Urothelium cell line (cell line): ENCODE measurements around the gene PRKAR1B.
A peak's percentile ranks its signal among the peaks of the same experiment; 100 is the strongest.

ENCODE experiments used
- DNase-seq: peaks from one replicate; pipeline ENCODE4 v3.0.0; 2011; ENCODE audit warnings: low spot score, mixed read lengths
- FAIRE-seq: peaks from 2 replicates; lab custom pipeline; 2011; peaks lifted over from hg19 to GRCh38; lab: Jason Lieb, UNC

Gene PRKAR1B

DNA sequence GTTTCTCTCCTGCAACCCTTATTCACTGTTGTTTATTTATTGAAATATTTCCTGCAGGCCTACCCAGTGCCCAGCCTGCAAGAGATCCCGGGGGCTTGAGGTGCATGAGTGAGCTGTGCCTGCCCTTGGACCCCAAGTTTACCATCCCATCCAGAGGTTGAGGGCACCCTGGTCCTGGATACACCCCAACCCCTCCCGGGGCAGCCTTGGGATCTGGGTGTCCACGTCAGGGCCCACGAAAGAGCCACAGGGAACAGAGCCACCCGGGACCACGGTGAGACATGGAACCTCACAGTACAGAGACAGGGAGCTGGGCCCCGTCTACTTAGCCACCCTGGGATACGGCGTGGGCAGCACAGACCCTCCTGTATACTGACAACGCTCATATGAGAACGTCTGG is 178.7 kb downstream of the PRKAR1B start:
- no peak for DNase-seq
- FAIRE-seq = peak; percentile 58

DNA sequence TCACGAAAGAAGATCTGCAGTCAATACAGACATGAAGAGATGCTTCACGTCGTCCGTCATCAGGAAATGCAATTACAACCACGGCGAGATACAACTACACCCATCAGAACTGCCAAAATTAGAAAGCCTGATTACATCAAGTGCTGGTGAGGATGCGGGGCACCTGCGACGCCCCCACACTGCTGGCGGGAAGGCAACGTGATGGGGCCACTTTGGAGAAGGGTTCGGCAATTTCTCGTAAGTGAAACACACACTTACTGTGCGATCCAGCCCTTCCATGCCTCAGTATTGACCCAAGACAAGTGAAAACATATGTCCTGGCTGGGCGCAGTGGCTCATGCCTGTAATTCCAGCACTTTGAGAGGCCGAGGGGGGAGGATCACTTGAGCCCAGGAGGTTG is 181.6 kb downstream of the PRKAR1B start:
- no peak for DNase-seq
- no peak for FAIRE-seq

DNA sequence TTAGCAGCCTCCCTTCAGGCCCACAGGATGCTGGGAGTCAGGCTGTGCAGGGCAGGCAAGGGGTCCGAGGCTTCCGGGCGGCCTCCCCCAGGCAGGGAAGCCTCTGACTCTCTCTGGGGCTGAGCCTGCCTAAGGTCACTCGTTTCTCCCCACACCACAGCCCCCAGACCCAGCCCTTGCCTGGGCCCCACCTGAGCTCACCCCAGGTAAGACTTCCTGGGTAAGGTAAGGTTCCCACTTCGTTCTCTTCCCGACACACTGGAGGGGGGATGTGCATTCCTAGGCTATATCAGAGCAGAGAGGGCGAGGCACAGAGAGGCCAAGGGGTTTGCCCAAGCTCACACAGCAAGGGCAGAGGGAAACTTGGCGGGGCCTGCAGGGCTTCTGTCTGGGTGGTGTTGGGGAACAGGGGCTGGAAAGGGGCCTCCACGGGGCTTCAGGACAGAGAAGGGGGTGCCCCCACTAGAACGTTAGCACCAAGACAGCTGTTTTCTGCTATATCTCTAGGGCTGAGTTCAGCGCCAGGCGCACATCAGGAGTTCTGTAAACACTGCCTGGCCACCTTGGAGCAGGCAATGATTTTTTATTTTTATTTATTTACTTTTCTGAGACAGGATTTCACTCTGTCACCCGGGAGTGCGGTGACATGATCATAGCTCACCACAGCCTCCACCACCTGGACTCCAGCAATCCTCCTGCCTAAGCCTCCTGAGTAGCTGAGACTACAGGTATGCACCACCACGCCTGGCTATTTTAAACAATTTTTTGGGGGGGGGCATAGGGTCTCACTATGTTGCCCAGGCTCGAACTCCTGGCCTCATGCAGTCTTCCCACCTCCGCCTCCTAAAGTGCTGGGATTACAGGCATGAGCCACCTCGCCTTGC is 182.5 kb downstream of the PRKAR1B start:
- FAIRE-seq = no peak
- no peak for DNase-seq

DNA sequence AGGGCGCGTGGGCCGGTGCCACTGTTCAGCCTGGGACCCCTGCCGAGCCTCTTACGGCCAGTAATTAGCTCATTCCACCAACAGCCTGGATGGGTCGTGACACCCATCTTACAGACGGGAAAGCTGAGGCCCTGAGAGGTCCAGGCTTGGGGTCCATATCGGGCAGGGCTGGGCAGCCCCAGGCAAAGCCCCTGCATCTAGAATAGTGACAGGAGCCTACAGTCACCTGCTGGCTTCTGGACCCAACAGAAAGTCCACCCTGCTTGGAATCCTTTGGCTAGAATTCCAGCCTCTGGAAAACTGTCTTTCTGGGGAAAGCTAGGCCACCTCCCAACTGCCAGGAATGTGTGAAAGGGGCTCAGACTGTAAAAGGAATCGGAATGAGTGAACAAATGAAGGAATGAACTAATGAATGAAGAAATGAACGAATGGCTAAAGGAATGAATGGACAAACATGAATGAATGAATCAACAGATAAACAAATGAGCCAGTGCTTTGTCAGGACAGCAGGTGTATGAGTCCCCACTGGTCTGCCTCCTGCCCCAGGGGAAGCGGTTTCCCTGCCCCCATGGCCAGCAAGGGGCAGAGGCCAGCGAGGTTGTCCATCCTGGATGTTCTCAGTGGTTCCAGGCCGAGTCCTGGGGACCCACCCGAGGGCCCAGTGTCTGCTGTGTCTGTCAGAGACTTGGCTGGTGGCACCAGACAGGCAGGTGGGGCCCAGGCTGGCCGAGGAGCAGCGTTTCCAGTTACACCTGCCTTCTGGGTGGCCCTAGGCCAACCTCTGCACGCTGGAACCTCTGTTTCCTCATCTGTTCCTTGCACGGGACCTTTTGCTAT is 183.4 kb downstream of the PRKAR1B start:
- peak; percentile 30 for FAIRE-seq
- no peak for DNase-seq

DNA sequence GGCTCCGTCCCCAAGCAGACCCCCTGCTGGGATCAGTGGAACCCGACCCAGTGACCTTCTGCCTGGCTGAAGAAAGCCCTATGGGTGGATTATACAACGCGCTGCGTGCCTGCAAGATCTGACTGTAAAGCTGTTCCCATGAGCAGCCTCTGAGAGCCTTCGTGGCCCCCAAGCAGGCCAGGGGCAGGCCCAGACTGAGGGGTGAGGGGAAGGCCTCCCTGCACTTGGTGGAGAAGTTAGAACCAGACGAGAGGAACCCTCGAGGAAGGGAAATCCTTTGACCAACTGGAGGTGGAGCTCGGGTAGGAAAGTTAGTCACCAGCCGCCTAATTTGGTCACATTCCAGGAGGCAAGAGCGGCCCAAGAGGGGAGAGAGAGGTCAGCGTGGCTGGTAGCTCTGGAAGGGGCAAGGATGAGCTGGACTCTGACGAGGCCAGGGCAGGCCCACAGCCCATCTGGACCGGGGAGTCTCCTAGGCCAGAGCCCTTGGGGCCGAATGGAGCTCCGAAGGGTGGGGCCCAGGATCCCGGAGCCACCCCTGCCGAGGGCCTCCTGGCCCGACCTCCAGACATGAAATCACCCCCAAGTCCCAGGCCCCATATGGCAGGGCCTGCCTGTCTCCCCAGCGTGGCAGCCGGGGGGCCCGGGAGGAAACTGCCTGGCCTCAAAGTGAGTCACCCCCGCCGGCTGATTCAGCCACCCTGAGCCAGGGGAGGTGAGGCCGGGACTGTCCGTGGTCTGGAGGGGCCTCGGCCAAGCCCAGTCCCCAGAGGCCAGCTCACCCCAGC is 184.2 kb downstream of the PRKAR1B start:
- peak; percentile 82 for DNase-seq
- peak; percentile 95 for FAIRE-seq

DNA sequence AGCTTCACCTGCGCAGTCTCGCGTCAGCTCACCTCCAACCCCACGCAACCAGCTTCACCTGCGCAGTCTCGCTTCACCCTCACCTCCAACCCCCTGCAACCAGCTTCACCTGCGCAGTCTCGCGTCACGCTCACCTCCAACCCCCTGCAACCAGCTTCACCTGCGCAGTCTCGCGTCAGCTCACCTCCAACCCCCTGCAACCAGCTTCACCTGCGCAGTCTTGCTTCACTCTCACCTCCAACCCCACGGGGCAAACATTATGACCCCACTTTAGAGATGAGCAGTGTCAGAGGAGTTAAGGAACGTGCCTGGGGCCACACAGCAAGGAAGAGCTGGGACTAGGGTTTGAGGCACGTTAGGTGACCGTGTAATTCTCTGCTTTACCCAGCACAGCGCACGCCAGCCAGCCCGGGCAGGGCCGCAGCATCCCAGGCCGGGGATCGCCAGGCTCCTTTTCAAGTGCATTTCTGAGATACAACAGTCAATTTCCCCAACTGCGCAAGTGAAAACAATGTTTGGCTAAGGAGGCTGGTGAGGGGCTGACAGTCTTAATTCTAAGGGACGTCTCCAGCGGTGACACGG is 184.9 kb downstream of the PRKAR1B start:
- DNase-seq (no peak), FAIRE-seq (peak; percentile 100)

DNA sequence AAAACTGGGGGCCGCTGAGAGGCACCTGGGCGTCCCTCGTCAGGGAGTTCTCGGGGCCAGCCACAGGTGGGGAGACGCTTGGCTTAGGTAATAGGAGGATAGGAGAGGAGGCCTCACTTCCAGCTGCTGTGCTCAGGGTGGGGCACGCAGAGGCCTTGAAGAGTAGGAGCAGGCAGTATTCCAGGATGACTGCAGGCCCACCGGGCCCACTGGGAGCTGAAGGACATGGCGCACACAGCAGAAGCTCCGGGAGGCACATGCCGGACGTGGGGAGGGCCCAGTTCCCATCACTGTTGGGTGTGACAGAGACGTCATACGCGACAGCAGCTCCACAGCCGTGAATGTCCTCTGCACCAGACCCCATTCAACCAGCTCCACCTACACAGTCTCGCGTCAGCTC is 185.4 kb downstream of the PRKAR1B start:
- no peak for DNase-seq

DNA sequence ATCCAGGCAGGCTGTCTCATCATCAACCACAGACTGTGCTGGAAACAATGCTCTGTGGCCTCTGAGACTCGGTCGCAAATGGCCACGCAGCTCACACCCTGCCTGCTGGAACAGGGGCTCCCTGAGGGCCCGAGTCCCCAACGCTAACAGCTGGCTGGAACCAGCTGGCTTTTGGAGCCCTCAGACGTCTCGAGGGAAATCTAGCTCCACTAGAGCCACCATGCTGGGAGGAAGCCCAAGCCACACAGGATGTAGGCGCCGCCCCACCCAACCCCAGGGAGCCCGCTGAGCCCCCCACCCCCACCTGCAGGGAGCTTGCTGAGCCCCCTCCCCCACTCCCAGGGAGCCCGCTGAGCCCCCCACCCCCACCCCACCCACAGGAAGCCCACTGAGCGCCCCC is 186.1 kb downstream of the PRKAR1B start:
- DNase-seq (no peak), FAIRE-seq (peak; percentile 81)

More for the DNA sequence above, 185.4 kb downstream of the PRKAR1B start:
- no peak for FAIRE-seq

DNA sequence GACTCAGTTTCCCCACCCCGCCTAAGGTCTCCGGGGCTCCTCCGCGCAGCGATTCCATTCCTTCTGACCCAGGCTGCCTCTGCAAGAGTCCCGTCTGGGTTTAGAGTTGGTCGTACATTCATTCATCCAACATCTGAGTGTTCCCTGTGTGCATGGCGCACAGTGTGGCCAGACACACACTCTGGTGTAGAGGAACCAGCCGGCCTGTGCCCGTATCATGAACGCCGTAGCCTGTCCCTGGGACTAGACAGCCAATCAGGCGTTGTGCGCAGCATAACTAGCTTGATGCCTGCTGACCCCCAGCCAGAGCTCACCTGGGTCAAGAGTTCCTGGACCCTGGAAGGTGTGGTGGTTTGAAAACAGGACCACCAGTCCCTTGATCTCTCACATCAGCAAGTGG is 186.5 kb downstream of the PRKAR1B start:
- FAIRE-seq = peak; percentile 94
- DNase-seq = no peak

DNA sequence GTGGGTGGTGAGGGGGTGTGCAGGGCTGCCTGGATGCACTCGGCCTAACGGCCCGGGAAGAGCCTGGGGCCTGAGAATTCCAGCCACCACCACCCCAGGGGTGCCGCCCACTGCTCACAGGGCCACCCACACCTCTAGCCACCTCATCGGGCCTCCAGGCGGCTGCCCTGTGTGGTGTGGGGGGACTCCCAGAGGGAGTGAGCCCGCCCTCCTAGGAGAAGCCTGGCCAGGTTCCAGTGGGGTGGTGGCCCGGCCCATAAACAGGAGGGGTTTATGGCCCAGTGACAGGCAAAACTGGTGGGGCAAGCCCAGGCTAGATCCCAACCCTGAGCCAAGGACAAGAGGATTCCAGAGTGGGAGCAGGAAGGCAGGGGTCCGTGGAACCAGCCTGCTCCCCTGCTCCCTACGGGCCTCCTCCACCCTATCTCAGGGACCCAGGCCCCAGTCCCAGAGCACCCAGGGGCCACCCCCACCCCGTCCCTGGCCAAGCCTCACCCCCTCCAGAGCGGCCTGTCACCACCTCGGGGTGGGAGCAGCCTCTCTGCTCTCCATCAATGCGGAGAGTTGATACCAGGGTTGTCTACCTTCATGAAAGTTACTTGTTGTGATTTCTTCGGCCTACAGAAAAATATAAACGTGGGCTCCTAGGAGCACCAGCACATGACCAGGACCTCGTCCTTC is 187.2 kb downstream of the PRKAR1B start:
- DNase-seq = peak; percentile 98
- FAIRE-seq = peak; percentile 94

DNA sequence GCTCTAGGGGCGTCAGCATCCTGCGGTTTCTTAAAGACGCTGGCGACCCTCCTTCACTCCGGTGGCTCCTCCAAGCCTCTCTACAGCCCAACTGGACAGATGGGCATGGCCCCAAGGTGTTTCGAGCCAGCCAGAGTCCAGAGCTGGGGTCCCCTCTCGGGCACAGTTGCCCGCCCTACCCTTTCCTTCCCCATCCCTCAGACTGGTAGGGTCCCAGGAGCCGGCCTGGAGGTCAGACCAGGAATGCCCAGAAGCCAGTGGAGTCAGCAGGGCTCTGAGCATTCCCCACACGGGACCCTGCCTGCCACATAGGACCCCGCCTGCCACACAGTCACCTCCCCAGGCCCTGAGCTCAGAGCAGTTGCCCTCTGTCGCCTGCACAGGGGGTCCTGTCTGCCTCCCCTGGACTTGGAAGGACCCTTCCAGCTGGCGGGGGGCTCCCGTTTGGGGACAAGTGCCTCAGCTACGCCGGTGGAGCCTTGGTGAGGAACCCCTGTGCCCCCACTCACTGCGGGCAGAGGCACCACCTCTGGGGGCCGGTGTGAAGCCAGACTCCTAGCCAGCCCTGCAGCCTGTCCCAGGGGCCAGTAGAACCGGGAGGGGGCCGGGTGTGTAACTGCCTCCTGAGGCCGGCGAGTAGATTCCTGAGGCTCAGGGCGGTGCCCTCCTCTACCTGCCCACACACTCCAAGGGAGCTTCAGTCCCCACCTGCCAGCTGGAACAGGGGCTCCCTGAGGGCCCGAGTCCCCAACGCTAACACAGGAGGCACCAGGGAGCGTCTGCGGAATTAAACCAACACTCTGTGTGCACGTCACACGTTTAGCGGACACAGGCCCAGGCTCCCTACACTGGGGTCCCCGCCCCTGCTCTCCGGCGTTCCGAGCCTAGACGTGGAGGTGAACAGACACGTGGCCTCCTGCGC is 188.1 kb downstream of the PRKAR1B start:
- FAIRE-seq = peak; percentile 32
- DNase-seq = peak; percentile 41

DNA sequence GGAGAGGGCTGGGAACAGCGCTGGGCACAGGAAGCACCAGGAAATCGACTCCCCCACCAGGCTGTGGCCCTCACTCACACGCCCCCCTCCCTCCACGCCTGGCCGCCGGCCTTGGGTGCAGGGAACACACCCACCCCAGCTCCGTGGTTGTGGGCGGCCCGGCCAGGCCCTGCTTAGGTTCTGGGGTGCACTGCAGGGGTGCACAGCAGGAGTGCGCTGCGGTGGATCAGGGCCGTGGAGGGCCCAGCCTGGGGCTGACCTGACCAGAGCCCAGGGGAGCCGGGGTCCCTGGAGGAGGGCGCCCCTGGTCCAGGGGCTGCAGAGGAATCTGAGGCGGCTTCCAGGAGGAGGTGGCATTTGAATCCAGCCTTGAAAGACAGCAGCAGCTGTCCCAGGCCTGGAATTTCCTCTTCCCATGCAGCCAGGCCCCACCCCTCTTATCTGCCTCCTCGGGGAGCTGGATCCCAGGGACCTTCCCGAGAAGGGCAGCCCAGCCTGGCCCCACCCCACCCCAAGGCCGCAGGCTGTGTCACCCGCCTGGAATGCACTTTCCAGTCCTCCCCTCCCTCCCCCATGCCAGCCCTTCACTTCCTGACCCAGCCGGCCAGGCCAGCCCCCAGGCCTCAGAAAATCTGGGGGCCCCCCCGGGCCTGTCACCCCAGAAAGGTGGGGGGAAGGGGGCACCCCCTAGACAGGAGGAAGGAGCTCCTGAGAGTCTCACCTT is 189.0 kb downstream of the PRKAR1B start:
- FAIRE-seq (peak; percentile 95), DNase-seq (peak; percentile 97)

DNA sequence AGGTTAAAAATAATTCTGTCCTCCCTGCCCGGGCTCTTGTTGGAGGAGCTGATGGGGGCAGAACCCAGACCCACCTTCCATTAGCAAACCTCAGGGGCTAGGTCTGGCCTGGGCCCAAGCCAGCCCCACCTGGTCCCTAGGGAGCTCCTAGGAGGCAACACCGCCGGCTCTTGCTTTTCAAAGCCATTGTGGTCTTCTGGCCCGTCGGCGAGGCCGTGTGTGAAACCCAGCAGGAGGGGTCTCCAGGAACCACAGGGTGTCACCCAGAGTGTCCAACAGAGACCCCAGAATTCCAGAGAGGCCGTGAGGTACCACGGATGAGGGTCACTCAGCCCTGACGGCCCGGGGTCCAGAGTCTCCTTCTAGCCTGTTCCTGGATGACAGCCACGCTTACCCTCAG is 190.8 kb downstream of the PRKAR1B start:
- FAIRE-seq = no peak

DNA sequence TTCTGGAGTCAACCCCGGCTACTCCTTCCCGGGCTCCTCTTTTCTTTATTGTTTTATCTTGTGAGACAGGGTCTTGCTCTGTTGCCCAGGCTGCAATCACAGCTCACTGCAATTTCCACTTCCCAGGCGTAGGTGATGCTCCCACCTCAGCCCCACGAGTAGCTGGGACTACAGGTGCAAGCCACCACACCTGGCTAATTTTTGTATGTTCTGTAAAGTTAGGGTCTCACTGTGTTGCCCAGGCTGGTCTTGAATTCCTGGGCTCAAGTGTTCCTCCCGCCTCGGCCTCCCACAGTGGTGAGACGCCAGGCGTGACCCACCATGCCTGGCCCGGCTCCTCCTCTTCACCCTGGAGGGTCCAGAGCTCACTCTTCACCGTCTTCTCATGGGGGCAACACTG is 192.1 kb downstream of the PRKAR1B start:
- no peak for DNase-seq
- FAIRE-seq = no peak

More for the DNA sequence above, 190.8 kb downstream of the PRKAR1B start:
- no peak for DNase-seq

DNA sequence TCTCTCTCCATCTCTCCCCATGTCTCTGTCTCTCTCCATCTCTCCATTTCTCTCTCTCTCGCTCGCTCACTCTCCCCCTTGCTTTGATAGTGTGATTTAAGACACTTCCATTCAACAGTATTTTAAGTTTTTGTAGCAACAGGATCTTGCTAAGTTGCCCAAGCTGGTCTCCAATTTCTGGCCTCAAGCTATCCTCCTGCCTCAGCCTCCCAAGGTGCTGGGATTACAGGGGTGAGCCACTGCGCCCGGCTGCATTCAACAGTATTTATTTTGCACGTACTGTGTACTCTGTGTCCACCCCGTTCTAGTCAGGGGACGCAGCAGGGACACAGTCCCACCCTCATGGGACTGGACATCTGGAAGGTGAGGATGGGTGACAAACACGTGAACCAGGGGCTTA is 193.0 kb downstream of the PRKAR1B start:
- DNase-seq = no peak
- FAIRE-seq = peak; percentile 52

DNA sequence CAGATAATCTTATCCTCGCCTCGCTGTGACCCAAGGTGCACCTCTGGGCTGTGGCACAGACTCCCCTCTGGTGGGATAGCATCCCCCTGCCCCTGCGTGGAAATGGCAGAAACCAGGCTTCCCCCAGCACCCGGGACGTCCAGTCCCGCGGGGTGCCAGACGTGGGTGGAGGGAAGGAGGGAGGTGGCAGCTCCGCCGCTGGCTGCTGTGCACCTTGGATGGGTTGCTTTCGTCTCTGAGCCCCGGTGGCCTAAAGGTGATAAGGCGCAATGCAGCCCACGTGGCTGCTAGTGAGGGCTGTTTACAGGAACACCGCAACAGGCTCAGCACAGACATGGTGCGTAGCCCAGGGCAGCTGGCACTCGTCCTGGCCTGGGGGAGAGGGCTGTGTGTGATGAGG is 193.8 kb downstream of the PRKAR1B start:
- no peak for DNase-seq
- FAIRE-seq = peak; percentile 87

DNA sequence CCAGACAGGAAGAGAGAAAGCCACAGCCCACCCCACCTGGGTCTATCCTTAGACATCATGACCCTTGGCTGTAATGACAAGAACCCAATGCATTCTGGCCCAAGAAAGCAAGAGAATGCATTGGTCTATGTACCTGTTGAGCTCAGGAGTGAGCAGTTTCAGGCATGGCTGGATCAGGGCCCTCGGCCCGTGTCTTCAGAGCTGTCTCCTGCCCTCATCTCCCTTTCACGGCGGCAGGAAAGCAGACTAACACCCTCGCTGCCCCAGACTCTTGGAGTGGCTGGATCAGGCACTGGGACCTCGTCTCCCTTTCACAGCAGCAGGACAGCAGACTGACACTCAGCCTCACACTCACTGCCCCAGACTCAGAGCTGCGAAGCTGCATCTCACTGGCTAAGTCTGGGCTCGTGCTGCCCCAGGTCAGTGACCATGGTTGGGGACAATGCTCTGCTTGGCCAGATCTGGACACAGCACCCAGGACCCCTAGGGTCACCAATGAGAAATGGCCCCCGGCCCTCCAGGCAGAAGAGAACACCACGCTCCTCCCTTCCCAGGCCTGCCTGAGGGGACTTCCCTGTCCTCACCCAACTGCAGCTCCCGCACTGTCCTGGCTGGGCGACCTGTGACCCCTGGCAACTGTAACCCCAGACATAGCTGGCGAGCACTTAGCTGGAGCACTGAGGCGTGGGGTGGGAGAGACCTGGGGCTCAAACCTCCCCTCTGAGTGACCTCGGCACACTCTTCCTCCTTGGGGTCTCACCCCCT is 194.5 kb downstream of the PRKAR1B start:
- no peak for FAIRE-seq

DNA sequence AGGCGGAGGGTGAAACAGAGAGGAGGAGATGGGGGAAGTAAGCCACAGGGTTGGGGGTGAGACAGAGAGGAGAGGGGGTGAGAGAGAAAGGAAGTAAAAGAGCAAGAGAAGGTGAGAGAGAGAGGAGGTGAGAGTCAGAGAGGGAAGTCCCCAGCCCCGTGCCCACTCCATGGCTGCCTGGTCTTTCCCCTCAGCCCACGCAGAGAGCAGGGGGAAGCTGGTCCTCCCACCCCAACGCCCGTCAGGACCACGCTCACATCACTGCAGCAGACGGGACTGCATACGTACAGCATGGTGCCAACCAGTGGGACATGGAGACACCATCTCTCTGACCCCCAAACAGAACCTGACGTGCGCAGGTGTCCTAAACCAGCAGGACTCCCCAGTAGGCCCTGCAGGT is 195.3 kb downstream of the PRKAR1B start:
- DNase-seq = no peak
- FAIRE-seq = no peak

More for the DNA sequence above, 194.5 kb downstream of the PRKAR1B start:
- DNase-seq = no peak
